ENCODE results near the gene RNF5.

DNA sequence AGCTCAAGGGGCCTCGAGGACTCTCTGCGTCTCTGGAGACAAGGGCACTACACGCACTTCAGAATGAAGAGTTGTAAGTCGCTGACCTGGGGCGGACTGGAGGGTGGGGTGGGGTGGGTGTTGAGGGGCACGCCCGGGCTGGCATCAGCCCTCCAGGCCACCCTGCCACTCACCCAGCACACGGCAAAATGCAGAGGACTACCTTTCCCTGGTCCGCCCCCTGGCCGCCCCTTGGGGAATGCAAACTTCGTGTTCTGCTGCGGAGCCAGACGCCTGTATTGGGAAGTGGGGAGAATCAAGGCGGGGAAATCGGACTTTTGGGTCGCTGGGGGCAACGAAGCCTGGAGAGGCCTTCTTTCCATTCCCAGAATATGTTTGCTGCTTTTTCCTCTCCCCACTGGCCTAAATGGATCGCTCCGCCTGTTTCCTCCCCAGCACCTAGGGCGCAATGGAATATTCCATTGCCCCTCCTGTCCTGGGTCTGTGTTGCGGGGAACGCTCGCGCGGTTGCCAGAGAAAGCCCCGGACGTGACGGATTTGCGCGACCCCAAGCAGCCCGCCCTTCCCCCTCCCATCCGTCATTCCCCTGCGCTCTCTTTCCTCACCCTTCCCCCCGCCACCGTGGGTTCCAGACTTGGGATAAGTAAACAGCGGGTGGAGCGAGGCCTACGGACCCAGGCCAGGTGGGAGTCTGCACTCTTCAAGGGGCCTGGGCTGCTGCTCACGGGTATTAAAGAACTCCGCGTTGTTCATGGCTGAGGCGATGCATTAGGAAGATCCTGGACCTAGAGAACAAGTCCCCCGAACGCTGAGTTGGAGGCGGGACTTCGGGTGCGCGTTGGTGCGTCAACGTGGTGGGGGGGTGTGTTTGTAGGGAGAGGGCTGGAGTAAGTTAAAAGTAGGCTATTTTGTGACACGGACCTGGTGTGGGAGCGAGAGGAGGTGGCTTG is 24.4 kb upstream of the RNF5 start, which contains the start of gene PPT2:
- TF ChIP-seq EZH2 (IDR thresholded peaks at IDR 0.05; ENCODE audit: borderline replicate concordance, low read length), result no peak
- TF ChIP-seq, protein P1, sequence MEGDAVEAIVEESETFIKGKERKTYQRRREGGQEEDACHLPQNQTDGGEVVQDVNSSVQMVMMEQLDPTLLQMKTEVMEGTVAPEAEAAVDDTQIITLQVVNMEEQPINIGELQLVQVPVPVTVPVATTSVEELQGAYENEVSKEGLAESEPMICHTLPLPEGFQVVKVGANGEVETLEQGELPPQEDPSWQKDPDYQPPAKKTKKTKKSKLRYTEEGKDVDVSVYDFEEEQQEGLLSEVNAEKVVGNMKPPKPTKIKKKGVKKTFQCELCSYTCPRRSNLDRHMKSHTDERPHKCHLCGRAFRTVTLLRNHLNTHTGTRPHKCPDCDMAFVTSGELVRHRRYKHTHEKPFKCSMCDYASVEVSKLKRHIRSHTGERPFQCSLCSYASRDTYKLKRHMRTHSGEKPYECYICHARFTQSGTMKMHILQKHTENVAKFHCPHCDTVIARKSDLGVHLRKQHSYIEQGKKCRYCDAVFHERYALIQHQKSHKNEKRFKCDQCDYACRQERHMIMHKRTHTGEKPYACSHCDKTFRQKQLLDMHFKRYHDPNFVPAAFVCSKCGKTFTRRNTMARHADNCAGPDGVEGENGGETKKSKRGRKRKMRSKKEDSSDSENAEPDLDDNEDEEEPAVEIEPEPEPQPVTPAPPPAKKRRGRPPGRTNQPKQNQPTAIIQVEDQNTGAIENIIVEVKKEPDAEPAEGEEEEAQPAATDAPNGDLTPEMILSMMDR (IDR thresholded peaks at IDR 0.05; ENCODE audit: low read length), result peak; percentile 12; the same call in 1 of the 2 replicates
